ENCODE data around the gene MAGOHB. TPM values are rescaled to one million over a fixed set of nuclear protein-coding genes. Genes with fewer than 3 reads are reported as not detected.

The MAGOHB gene
- total RNA-seq, 1 experiment from 2014 or later, result 64.5 TPM

GRCh38 chr12:10624605-10625004 lies 11.2 kb upstream of the MAGOHB start:
- H3K27ac ChIP-seq (ENCODE audit: insufficient read length, low read depth, low read length), result no peak overlapping the region
- H3K56ac ChIP-seq (ENCODE audit: insufficient read length, low read depth, low read length), result no peak overlapping the region
- no peak overlapping the region for H3K4ac ChIP-seq (ENCODE audit: low read depth, low read length)
- no peaks in the 10 kb centered on the region for H3K9me3 ChIP-seq (ENCODE audit: control insufficient read depth, low read depth, low read length)
- no peaks in the 10 kb centered on the region for H4K20me1 ChIP-seq (ENCODE audit: control insufficient read depth, insufficient read depth, insufficient read length)
- no peaks in the 10 kb centered on the region for H3K27me3 ChIP-seq (ENCODE audit: insufficient read depth, low read length)
- no peak overlapping the region for H3K23ac ChIP-seq (ENCODE audit: insufficient read length, low read depth, low read length)
- Mint-ChIP-seq H3K36me3 (ENCODE audit: insufficient read depth in 1 of 3, low read depth in 3 of 3) (peaks cover 0 to 7% (median 4%) of the 10 kb centered on the region in 3 experiments; a peak in 4 of 7 replicates), H3K9me3 (no peaks in the 10 kb centered on the region), H3K4me3 (no peak overlapping the region), H3K27me3 (ENCODE audit: low read depth) (no peaks in the 10 kb centered on the region), H3K27ac (no peak overlapping the region), H3K4me1 (peaks cover 5 to 6% of the 10 kb centered on the region in 2 experiments)
- no peak overlapping the region for H2BK5ac ChIP-seq (ENCODE audit: insufficient read length, low read length)
- no peak overlapping the region for H2BK120ac ChIP-seq (ENCODE audit: low read depth, low read length, poor library complexity, severe bottlenecking)
- H3K4me2 ChIP-seq (ENCODE audit: insufficient read depth, insufficient read length, low read length), result no peak overlapping the region
- DNase-seq, result no peak
- H2BK12ac ChIP-seq (ENCODE audit: insufficient read length, low read depth, low read length), result no peak overlapping the region
- no peaks in the 10 kb centered on the region for H3K79me1 ChIP-seq (ENCODE audit: insufficient read depth, low read depth, low read length, poor library complexity, severe bottlenecking)
- H3K23me2 ChIP-seq (ENCODE audit: insufficient read length, low read depth, low read length, poor library complexity, severe bottlenecking), result no peaks in the 10 kb centered on the region
- no peak overlapping the region for H3K18ac ChIP-seq (ENCODE audit: insufficient read length, low read depth, low read length)
- H2AK5ac ChIP-seq (ENCODE audit: insufficient read length, low read length), result no peak overlapping the region
- no peak overlapping the region for H3K9ac ChIP-seq (ENCODE audit: extremely low read depth, insufficient read length, low read length)
- no peak overlapping the region for H2BK20ac ChIP-seq (ENCODE audit: low read depth, low read length, poor library complexity, severe bottlenecking)
- no peak overlapping the region for H3K14ac ChIP-seq (ENCODE audit: insufficient read depth, low read length)
- H3K79me2 ChIP-seq (ENCODE audit: insufficient read depth, low read length), result no peaks in the 10 kb centered on the region
- H4K5ac ChIP-seq (ENCODE audit: insufficient read length, low read depth, low read length), result no peak overlapping the region
- no peak for TF ChIP-seq CTCF (conservative IDR thresholded peaks at IDR 0.05)
- no peak overlapping the region for H3T11ph ChIP-seq (ENCODE audit: low read length)
- no peak overlapping the region for H4K91ac ChIP-seq (ENCODE audit: insufficient read length, low read depth, low read length)
- WGBS (ENCODE audit: extremely low coverage, insufficient read length, low lambda C conversion rate), result no CpG with 5 or more reads among the region's 3 CpGs
- no peak overlapping the region for H2BK15ac ChIP-seq (ENCODE audit: low read depth, low read length)
- no peaks in the 10 kb centered on the region for H3K4me1 ChIP-seq (ENCODE audit: insufficient read depth, low read length)
- H2AFZ ChIP-seq (ENCODE audit: low read length), result no peak overlapping the region
- H4K8ac ChIP-seq (replicated peaks; ENCODE audit: insufficient read length, low read depth, low read length), result no peak overlapping the region
